Measurements from ENCODE around the gene ARHGEF12.

GRCh38 chr11:120340529-120340928, 4.3 kb downstream of the ARHGEF12 start:
- no peak for TF ChIP-seq CTCF (IDR thresholded peaks at IDR 0.05; ENCODE audit: insufficient read depth, low read length, poor library complexity, severe bottlenecking)
- TF ChIP-seq EZH2phosphoT487 (conservative IDR thresholded peaks at IDR 0.05; ENCODE audit: low read length), result no peak
